H1 (cell line): ENCODE data around the gene PEX5L. TPM values are rescaled to one million over a fixed set of nuclear protein-coding genes. Genes with fewer than 3 reads are reported as not detected.

Source experiments
- CTCF ChIA-PET: fragments of 300-600 bp; sonication (Branson Sonifier 250); formaldehyde crosslinking; loops from one replicate; lab custom pipeline; 2021; ENCODE audit not compliant: partially characterized antibody; lab: Charles Lee
- POLR2A ChIA-PET: fragments of 300-600 bp; sonication (Branson Sonifier 250); formaldehyde crosslinking; loops from one replicate; lab custom pipeline; 2021; ENCODE audit warnings: inconsistent platforms; ENCODE audit not compliant: partially characterized antibody; lab: Charles Lee
- DNase-seq, 2 experiments: peaks; one replicate each; pipeline versions ENCODE4 v3.0.0 to v3.0.0-alpha.2; 2010 to 2022; ENCODE audit warnings: low spot score in 2 of 2, low read depth in 1 of 2, mixed read lengths in 1 of 2
- FAIRE-seq: peaks from 2 replicates; lab custom pipeline; 2011; peaks lifted over from hg19 to GRCh38; lab: Jason Lieb, UNC
- H2AFZ ChIP-seq: 2 replicates; pipeline ENCODE4 v1.8.1; 2012; ENCODE audit warnings: low read length, inconsistent platforms
- H2AK5ac ChIP-seq: 2 replicates; pipeline ENCODE4 v1.6.1; 2013; ENCODE audit warnings: low read depth, low read length
- H2BK120ac ChIP-seq: replicated peaks from 2 replicates; pipeline ENCODE3; 2013; ENCODE audit warnings: low read depth, low read length, inconsistent platforms
- H2BK12ac ChIP-seq: 2 replicates; pipeline ENCODE4 v1.6.1; 2013; ENCODE audit warnings: low read depth, low read length
- H2BK15ac ChIP-seq: 2 replicates; pipeline ENCODE4 v1.6.1; 2013; ENCODE audit warnings: low read length
- H2BK20ac ChIP-seq: 2 replicates; pipeline ENCODE4 v1.6.1; 2013; ENCODE audit warnings: low read length
- H2BK5ac ChIP-seq: 2 replicates; pipeline ENCODE4 v1.6.1; 2013; ENCODE audit warnings: low read depth, low read length
- H3K14ac ChIP-seq: 2 replicates; pipeline ENCODE4 v1.6.1; 2013; ENCODE audit warnings: inconsistent platforms; ENCODE audit not compliant: insufficient read length
- H3K18ac ChIP-seq: 2 replicates; pipeline ENCODE4 v1.6.1; 2013; ENCODE audit warnings: low read length; ENCODE audit errors: extremely low read depth
- H3K23ac ChIP-seq: 2 replicates; pipeline ENCODE4 v1.6.1; 2013; ENCODE audit warnings: inconsistent platforms; ENCODE audit not compliant: insufficient read length
- H3K23me2 ChIP-seq: 2 replicates; pipeline ENCODE4 v1.6.1; 2013; ENCODE audit warnings: low read depth, low read length
- H3K27ac ChIP-seq: 2 replicates; pipeline ENCODE4 v1.6.1; 2011; ENCODE audit warnings: low read depth, low read length, inconsistent platforms
- H3K27me3 ChIP-seq, 4 experiments: replicated peaks in 1 of 4; 1 replicate in 1 of 4; 2 replicates in 3 of 4; pipeline versions ENCODE4 v1.6.1 to v1.8.1; 2011 to 2013; ENCODE audit warnings: low read length in 3 of 4, mild to moderate bottlenecking in 3 of 4, inconsistent platforms in 2 of 4, mixed read lengths in 2 of 4, moderate library complexity in 1 of 4; ENCODE audit not compliant: control insufficient read depth in 3 of 4, insufficient read depth in 3 of 4; ENCODE audit errors: extremely low read depth in 1 of 4
- H3K36me3 ChIP-seq, 4 experiments: 2 replicates each; pipeline versions ENCODE4 v1.6.1 to v1.8.1; 2011 to 2013; ENCODE audit warnings: mild to moderate bottlenecking in 4 of 4, low read length in 3 of 4, moderate library complexity in 2 of 4, control low read depth in 1 of 4, inconsistent platforms in 1 of 4; ENCODE audit not compliant: insufficient read depth in 4 of 4, control insufficient read depth in 2 of 4
- H3K4ac ChIP-seq: replicated peaks from 2 replicates; pipeline ENCODE3; 2013; ENCODE audit warnings: low read length, low read depth, mixed read lengths, inconsistent platforms; ENCODE audit not compliant: insufficient read length
- H3K4me1 ChIP-seq, 4 experiments: replicated peaks in 1 of 4; 1 replicate in 1 of 4; 2 replicates in 3 of 4; pipeline versions ENCODE4 v1.6.1 to v1.8.1; 2011 to 2013; ENCODE audit warnings: low read length in 3 of 4, inconsistent platforms in 2 of 4, mixed read lengths in 1 of 4; ENCODE audit not compliant: insufficient read depth in 4 of 4, control insufficient read depth in 3 of 4
- H3K4me2 ChIP-seq, 2 experiments: 2 replicates each; pipeline versions ENCODE4 v1.6.1 to v1.8.1; 2011 to 2013; ENCODE audit warnings: low read depth in 2 of 2, low read length in 2 of 2, control low read depth in 1 of 2, inconsistent platforms in 1 of 2, mild to moderate bottlenecking in 1 of 2; ENCODE audit not compliant: insufficient read depth in 1 of 2
- H3K4me3 ChIP-seq, 4 experiments: fragments of 200-600, 300-600 bp in 1 of 4; sonication (generic), shearing (Covaris generic), sonication (Bioruptor Twin) in 1 of 4; 2 replicates each; pipeline versions ENCODE4 v1.5.1 to v1.8.1; 2011 to 2016; ENCODE audit warnings: low read length in 4 of 4, low read depth in 3 of 4, control low read depth in 2 of 4, inconsistent platforms in 2 of 4, mild to moderate bottlenecking in 2 of 4, mixed read lengths in 1 of 4, moderate library complexity in 1 of 4; ENCODE audit not compliant: insufficient read depth in 2 of 4; ENCODE audit errors: extremely low read depth in 1 of 4
- H3K56ac ChIP-seq: replicated peaks from 2 replicates; pipeline ENCODE3; 2013; ENCODE audit warnings: low read depth, mild to moderate bottlenecking, mixed read lengths, low read length, inconsistent platforms; ENCODE audit not compliant: insufficient read length
- H3K79me1 ChIP-seq: 2 replicates; pipeline ENCODE4 v1.6.1; 2013; ENCODE audit warnings: low read depth, low read length, control low read depth
- H3K79me2 ChIP-seq, 2 experiments: 2 replicates each; pipeline versions ENCODE4 v1.6.1 to v1.8.1; 2012 to 2013; ENCODE audit warnings: low read length in 2 of 2, mild to moderate bottlenecking in 2 of 2, inconsistent platforms in 1 of 2; ENCODE audit not compliant: insufficient read depth in 2 of 2, control insufficient read depth in 1 of 2
- H3K9ac ChIP-seq, 4 experiments: replicated peaks in 1 of 4; 1 replicate in 1 of 4; 2 replicates in 3 of 4; pipeline versions ENCODE4 v1.6.1 to v1.8.1; 2011 to 2013; ENCODE audit warnings: low read depth in 3 of 4, low read length in 3 of 4, control low read depth in 2 of 4, mild to moderate bottlenecking in 2 of 4, moderate library complexity in 2 of 4, inconsistent platforms in 1 of 4; ENCODE audit errors: extremely low read depth in 1 of 4
- H3K9me3 ChIP-seq, 2 experiments: 2 replicates each; pipeline versions ENCODE4 v1.6.1 to v1.8.1; 2012 to 2013; ENCODE audit warnings: mild to moderate bottlenecking in 2 of 2, moderate library complexity in 2 of 2, control low read depth in 1 of 2, inconsistent platforms in 1 of 2, low read depth in 1 of 2, low read length in 1 of 2, mixed read lengths in 1 of 2; ENCODE audit not compliant: insufficient read depth in 2 of 2
- H4K20me1 ChIP-seq, 2 experiments: replicated peaks in 1 of 2; 2 replicates each; pipeline versions ENCODE3 to v1.8.1; 2011 to 2013; ENCODE audit warnings: inconsistent platforms in 2 of 2, low read length in 2 of 2, mild to moderate bottlenecking in 1 of 2; ENCODE audit not compliant: insufficient read depth in 2 of 2, control insufficient read depth in 1 of 2
- H4K5ac ChIP-seq: 2 replicates; pipeline ENCODE4 v1.6.1; 2013; ENCODE audit warnings: low read length, low read depth, mixed read lengths, inconsistent platforms; ENCODE audit not compliant: insufficient read length
- H4K8ac ChIP-seq: 2 replicates; pipeline ENCODE4 v1.8.0; 2013; ENCODE audit warnings: mild to moderate bottlenecking, moderate library complexity, low read length, inconsistent platforms; ENCODE audit not compliant: insufficient read depth; ENCODE audit errors: extremely low read depth
- H4K91ac ChIP-seq: replicated peaks from 2 replicates; pipeline ENCODE3; 2013; ENCODE audit warnings: low read length, mixed read lengths, inconsistent platforms; ENCODE audit not compliant: insufficient read length
- RBBP5 ChIP-seq: IDR thresholded peaks from 2 replicates; pipeline ENCODE4 v1.7.1; 2012; ENCODE audit warnings: low read depth, mild to moderate bottlenecking, inconsistent platforms, low read length, moderate library complexity, borderline replicate concordance
- WGBS, 2 experiments: shearing (Covaris generic) in 1 of 2; methylation state at CpG; one replicate each; pipeline versions ENCODE4 v1.1.6 to v1.1.7; 2013 to 2015; ENCODE audit warnings: low lambda C conversion rate in 2 of 2, mixed read lengths in 2 of 2, inconsistent platforms in 1 of 2, low coverage in 1 of 2, missing lambda C conversion rate in 1 of 2; ENCODE audit not compliant: insufficient replicate concordance in 2 of 2, insufficient coverage in 1 of 2, insufficient read length in 1 of 2; ENCODE audit errors: extremely low coverage in 1 of 2, missing lambda C conversion rate in 1 of 2; 5-methylcytosine and 5-hydroxymethylcytosine counted together
- polyA plus RNA-seq, 7 experiments: library from polyadenylated mRNA; depleted of rRNA in 3 of 7; stranded (reverse) in 5 of 7; unstranded in 2 of 7; fragments of >200 nt in 5 of 7; fragments of 200-250 nt in 2 of 7; gene quantifications; 1 replicate in 5 of 7; 2 replicates in 1 of 7; 4 replicates in 1 of 7; pipeline versions ENCODE4 v1.2.1 to v1.2.3, GENCODE V29; 2011 to 2013; ENCODE audit warnings: missing spikeins in 2 of 7, mixed read lengths in 2 of 7
- total RNA-seq: library from RNA; stranded (reverse); fragmentation: NEBNext Ultra II Directional; extraction: Animal tissue kit (Norgen Biotek cat#: 25700); gene quantifications from 2 replicates; pipeline ENCODE4 v1.2.1, GENCODE V29; 2021
- TF ChIP-seq, protein P1 (sequence below): IDR thresholded peaks from 2 replicates; pipeline ENCODE4 v1.6.1; 2012; ENCODE audit warnings: inconsistent platforms

Gene PEX5L
- total and polyA plus RNA-seq, 2 of the 8 experiments (the other 6 are each of a cell fraction or from before 2014, with no cell fraction given): 0.80 to 4.2 TPM

DNA sequence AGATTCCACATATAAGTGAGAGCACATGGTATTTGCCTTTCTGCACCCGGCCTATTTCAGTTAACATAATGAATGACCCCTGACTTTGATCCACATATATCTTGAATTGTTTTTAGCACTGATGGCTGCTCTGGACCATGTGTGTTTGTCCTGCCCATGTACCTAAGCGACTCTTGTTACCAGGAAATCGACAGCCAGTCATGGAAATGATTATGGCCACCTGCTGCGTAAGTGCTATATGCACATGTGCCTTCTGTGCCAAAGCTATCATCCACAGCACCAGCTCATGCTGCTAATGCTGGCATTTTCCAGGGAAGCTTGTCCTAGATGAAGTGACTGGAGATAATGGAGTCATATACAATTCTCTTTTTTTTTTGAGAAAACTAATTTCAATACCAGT lies 103.7 kb downstream of the PEX5L start:
- Histone ChIP-seq H2BK5ac (no peak overlapping the region), H2BK120ac (no peak overlapping the region), H3K4me3 (no peak overlapping the region), H4K20me1 (no peaks in the 10 kb centered on the region), H2AK5ac (no peak overlapping the region), H2BK12ac (no peak overlapping the region), H3K27me3 (no peaks in the 10 kb centered on the region; a peak in 1 of 7 replicates), H2BK20ac (no peak overlapping the region), H4K8ac (no peak overlapping the region), H3K18ac (no peak overlapping the region), H3K9me3 (no peaks in the 10 kb centered on the region), H3K4me1 (no peaks in the 10 kb centered on the region; a peak in 1 of 7 replicates), H2AFZ (no peak overlapping the region), H2BK15ac (no peak overlapping the region), H4K91ac (no peak overlapping the region), H3K4ac (no peak overlapping the region), H3K56ac (no peak overlapping the region), H3K9ac (no peak overlapping the region), H4K5ac (no peak overlapping the region), H3K14ac (no peak overlapping the region), H3K79me1 (no peaks in the 10 kb centered on the region), H3K27ac (no peak overlapping the region), H3K23ac (no peak overlapping the region), H3K23me2 (no peaks in the 10 kb centered on the region; the same call in 1 of the 2 replicates), H3K36me3 (no peaks in the 10 kb centered on the region), H3K79me2 (no peaks in the 10 kb centered on the region), H3K4me2 (no peak overlapping the region)
- ChIA-PET POLR2A (no interaction called here), CTCF (no interaction called here)
- WGBS, 2 experiments: 94% methylated on average over 4 of the region's 4 CpGs; no CpG with 5 or more reads in 1 of the 2 experiments
- FAIRE-seq: no peak
- TF ChIP-seq, protein P1, sequence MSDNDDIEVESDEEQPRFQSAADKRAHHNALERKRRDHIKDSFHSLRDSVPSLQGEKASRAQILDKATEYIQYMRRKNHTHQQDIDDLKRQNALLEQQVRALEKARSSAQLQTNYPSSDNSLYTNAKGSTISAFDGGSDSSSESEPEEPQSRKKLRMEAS: no peak
- TF ChIP-seq RBBP5: no peak
- no peak for DNase-seq
